H1 (cell line): ENCODE measurements around the gene COL11A2. TPM values are rescaled to one million over a fixed set of nuclear protein-coding genes. Genes with fewer than 3 reads are reported as not detected.

Experiments used
- CTCF ChIA-PET: fragments of 300-600 bp; sonication (Branson Sonifier 250); formaldehyde crosslinking; loops from one replicate; lab custom pipeline; 2021; ENCODE audit not compliant: partially characterized antibody; lab: Charles Lee
- POLR2A ChIA-PET: fragments of 300-600 bp; sonication (Branson Sonifier 250); formaldehyde crosslinking; loops from one replicate; lab custom pipeline; 2021; ENCODE audit warnings: inconsistent platforms; ENCODE audit not compliant: partially characterized antibody; lab: Charles Lee
- DNase-seq, 2 experiments: peaks; one replicate each; pipeline versions ENCODE4 v3.0.0 to v3.0.0-alpha.2; 2010 to 2022; ENCODE audit warnings: low spot score in 2 of 2, low read depth in 1 of 2, mixed read lengths in 1 of 2
- FAIRE-seq: peaks from 2 replicates; lab custom pipeline; 2011; peaks lifted over from hg19 to GRCh38; lab: Jason Lieb, UNC
- H2AFZ ChIP-seq: 2 replicates; pipeline ENCODE4 v1.8.1; 2012; ENCODE audit warnings: low read length, inconsistent platforms
- H2AK5ac ChIP-seq: 2 replicates; pipeline ENCODE4 v1.6.1; 2013; ENCODE audit warnings: low read depth, low read length
- H2BK120ac ChIP-seq: replicated peaks from 2 replicates; pipeline ENCODE3; 2013; ENCODE audit warnings: low read depth, low read length, inconsistent platforms
- H2BK12ac ChIP-seq: 2 replicates; pipeline ENCODE4 v1.6.1; 2013; ENCODE audit warnings: low read depth, low read length
- H2BK15ac ChIP-seq: 2 replicates; pipeline ENCODE4 v1.6.1; 2013; ENCODE audit warnings: low read length
- H2BK20ac ChIP-seq: 2 replicates; pipeline ENCODE4 v1.6.1; 2013; ENCODE audit warnings: low read length
- H2BK5ac ChIP-seq: 2 replicates; pipeline ENCODE4 v1.6.1; 2013; ENCODE audit warnings: low read depth, low read length
- H3K14ac ChIP-seq: 2 replicates; pipeline ENCODE4 v1.6.1; 2013; ENCODE audit warnings: inconsistent platforms; ENCODE audit not compliant: insufficient read length
- H3K18ac ChIP-seq: 2 replicates; pipeline ENCODE4 v1.6.1; 2013; ENCODE audit warnings: low read length; ENCODE audit errors: extremely low read depth
- H3K23ac ChIP-seq: 2 replicates; pipeline ENCODE4 v1.6.1; 2013; ENCODE audit warnings: inconsistent platforms; ENCODE audit not compliant: insufficient read length
- H3K23me2 ChIP-seq: 2 replicates; pipeline ENCODE4 v1.6.1; 2013; ENCODE audit warnings: low read depth, low read length
- H3K27ac ChIP-seq: 2 replicates; pipeline ENCODE4 v1.6.1; 2011; ENCODE audit warnings: low read depth, low read length, inconsistent platforms
- H3K27me3 ChIP-seq, 4 experiments: replicated peaks in 1 of 4; 1 replicate in 1 of 4; 2 replicates in 3 of 4; pipeline versions ENCODE4 v1.6.1 to v1.8.1; 2011 to 2013; ENCODE audit warnings: low read length in 3 of 4, mild to moderate bottlenecking in 3 of 4, inconsistent platforms in 2 of 4, mixed read lengths in 2 of 4, moderate library complexity in 1 of 4; ENCODE audit not compliant: control insufficient read depth in 3 of 4, insufficient read depth in 3 of 4; ENCODE audit errors: extremely low read depth in 1 of 4
- H3K36me3 ChIP-seq, 4 experiments: 2 replicates each; pipeline versions ENCODE4 v1.6.1 to v1.8.1; 2011 to 2013; ENCODE audit warnings: mild to moderate bottlenecking in 4 of 4, low read length in 3 of 4, moderate library complexity in 2 of 4, control low read depth in 1 of 4, inconsistent platforms in 1 of 4; ENCODE audit not compliant: insufficient read depth in 4 of 4, control insufficient read depth in 2 of 4
- H3K4ac ChIP-seq: replicated peaks from 2 replicates; pipeline ENCODE3; 2013; ENCODE audit warnings: low read length, low read depth, mixed read lengths, inconsistent platforms; ENCODE audit not compliant: insufficient read length
- H3K4me1 ChIP-seq, 4 experiments: replicated peaks in 1 of 4; 1 replicate in 1 of 4; 2 replicates in 3 of 4; pipeline versions ENCODE4 v1.6.1 to v1.8.1; 2011 to 2013; ENCODE audit warnings: low read length in 3 of 4, inconsistent platforms in 2 of 4, mixed read lengths in 1 of 4; ENCODE audit not compliant: insufficient read depth in 4 of 4, control insufficient read depth in 3 of 4
- H3K4me2 ChIP-seq, 2 experiments: 2 replicates each; pipeline versions ENCODE4 v1.6.1 to v1.8.1; 2011 to 2013; ENCODE audit warnings: low read depth in 2 of 2, low read length in 2 of 2, control low read depth in 1 of 2, inconsistent platforms in 1 of 2, mild to moderate bottlenecking in 1 of 2; ENCODE audit not compliant: insufficient read depth in 1 of 2
- H3K4me3 ChIP-seq, 4 experiments: fragments of 200-600, 300-600 bp in 1 of 4; sonication (generic), shearing (Covaris generic), sonication (Bioruptor Twin) in 1 of 4; 2 replicates each; pipeline versions ENCODE4 v1.5.1 to v1.8.1; 2011 to 2016; ENCODE audit warnings: low read length in 4 of 4, low read depth in 3 of 4, control low read depth in 2 of 4, inconsistent platforms in 2 of 4, mild to moderate bottlenecking in 2 of 4, mixed read lengths in 1 of 4, moderate library complexity in 1 of 4; ENCODE audit not compliant: insufficient read depth in 2 of 4; ENCODE audit errors: extremely low read depth in 1 of 4
- H3K56ac ChIP-seq: replicated peaks from 2 replicates; pipeline ENCODE3; 2013; ENCODE audit warnings: low read depth, mild to moderate bottlenecking, mixed read lengths, low read length, inconsistent platforms; ENCODE audit not compliant: insufficient read length
- H3K79me1 ChIP-seq: 2 replicates; pipeline ENCODE4 v1.6.1; 2013; ENCODE audit warnings: low read depth, low read length, control low read depth
- H3K79me2 ChIP-seq, 2 experiments: 2 replicates each; pipeline versions ENCODE4 v1.6.1 to v1.8.1; 2012 to 2013; ENCODE audit warnings: low read length in 2 of 2, mild to moderate bottlenecking in 2 of 2, inconsistent platforms in 1 of 2; ENCODE audit not compliant: insufficient read depth in 2 of 2, control insufficient read depth in 1 of 2
- H3K9ac ChIP-seq, 4 experiments: replicated peaks in 1 of 4; 1 replicate in 1 of 4; 2 replicates in 3 of 4; pipeline versions ENCODE4 v1.6.1 to v1.8.1; 2011 to 2013; ENCODE audit warnings: low read depth in 3 of 4, low read length in 3 of 4, control low read depth in 2 of 4, mild to moderate bottlenecking in 2 of 4, moderate library complexity in 2 of 4, inconsistent platforms in 1 of 4; ENCODE audit errors: extremely low read depth in 1 of 4
- H3K9me3 ChIP-seq, 2 experiments: 2 replicates each; pipeline versions ENCODE4 v1.6.1 to v1.8.1; 2012 to 2013; ENCODE audit warnings: mild to moderate bottlenecking in 2 of 2, moderate library complexity in 2 of 2, control low read depth in 1 of 2, inconsistent platforms in 1 of 2, low read depth in 1 of 2, low read length in 1 of 2, mixed read lengths in 1 of 2; ENCODE audit not compliant: insufficient read depth in 2 of 2
- H4K20me1 ChIP-seq, 2 experiments: replicated peaks in 1 of 2; 2 replicates each; pipeline versions ENCODE3 to v1.8.1; 2011 to 2013; ENCODE audit warnings: inconsistent platforms in 2 of 2, low read length in 2 of 2, mild to moderate bottlenecking in 1 of 2; ENCODE audit not compliant: insufficient read depth in 2 of 2, control insufficient read depth in 1 of 2
- H4K5ac ChIP-seq: 2 replicates; pipeline ENCODE4 v1.6.1; 2013; ENCODE audit warnings: low read length, low read depth, mixed read lengths, inconsistent platforms; ENCODE audit not compliant: insufficient read length
- H4K8ac ChIP-seq: 2 replicates; pipeline ENCODE4 v1.8.0; 2013; ENCODE audit warnings: mild to moderate bottlenecking, moderate library complexity, low read length, inconsistent platforms; ENCODE audit not compliant: insufficient read depth; ENCODE audit errors: extremely low read depth
- H4K91ac ChIP-seq: replicated peaks from 2 replicates; pipeline ENCODE3; 2013; ENCODE audit warnings: low read length, mixed read lengths, inconsistent platforms; ENCODE audit not compliant: insufficient read length
- CTCF ChIP-seq, 3 experiments: IDR thresholded peaks; 1 replicate in 2 of 3; 2 replicates in 1 of 3; pipeline versions ENCODE4 v1.5.1 to v1.6.1; 2011; ENCODE audit warnings: low read length in 3 of 3, mild to moderate bottlenecking in 3 of 3, inconsistent platforms in 2 of 3, low read depth in 1 of 3, moderate library complexity in 1 of 3; ENCODE audit not compliant: insufficient read depth in 1 of 3; ENCODE audit errors: control extremely low read depth in 1 of 3
- RXRA ChIP-seq: IDR thresholded peaks from 2 replicates; pipeline ENCODE4 v1.6.1; 2011; ENCODE audit warnings: low read depth, mild to moderate bottlenecking, low read length, moderate library complexity; ENCODE audit not compliant: insufficient read depth
- YY1 ChIP-seq: IDR thresholded peaks from 2 replicates; pipeline ENCODE4 v1.6.1; 2011; ENCODE audit warnings: low read depth, mild to moderate bottlenecking, low read length
- WGBS, 2 experiments: shearing (Covaris generic) in 1 of 2; methylation state at CpG; one replicate each; pipeline versions ENCODE4 v1.1.6 to v1.1.7; 2013 to 2015; ENCODE audit warnings: low lambda C conversion rate in 2 of 2, mixed read lengths in 2 of 2, inconsistent platforms in 1 of 2, low coverage in 1 of 2, missing lambda C conversion rate in 1 of 2; ENCODE audit not compliant: insufficient replicate concordance in 2 of 2, insufficient coverage in 1 of 2, insufficient read length in 1 of 2; ENCODE audit errors: extremely low coverage in 1 of 2, missing lambda C conversion rate in 1 of 2; 5-methylcytosine and 5-hydroxymethylcytosine counted together
- polyA plus RNA-seq, 7 experiments: library from polyadenylated mRNA; depleted of rRNA in 3 of 7; stranded (reverse) in 5 of 7; unstranded in 2 of 7; fragments of >200 nt in 5 of 7; fragments of 200-250 nt in 2 of 7; gene quantifications; 1 replicate in 5 of 7; 2 replicates in 1 of 7; 4 replicates in 1 of 7; pipeline versions ENCODE4 v1.2.1 to v1.2.3, GENCODE V29; 2011 to 2013; ENCODE audit warnings: missing spikeins in 2 of 7, mixed read lengths in 2 of 7
- total RNA-seq: library from RNA; stranded (reverse); fragmentation: NEBNext Ultra II Directional; extraction: Animal tissue kit (Norgen Biotek cat#: 25700); gene quantifications from 2 replicates; pipeline ENCODE4 v1.2.1, GENCODE V29; 2021

Gene COL11A2
- total and polyA plus RNA-seq, 2 of the 8 experiments (the other 6 are each of a cell fraction or from before 2014, with no cell fraction given), result 2.8 to 3.8 TPM

DNA sequence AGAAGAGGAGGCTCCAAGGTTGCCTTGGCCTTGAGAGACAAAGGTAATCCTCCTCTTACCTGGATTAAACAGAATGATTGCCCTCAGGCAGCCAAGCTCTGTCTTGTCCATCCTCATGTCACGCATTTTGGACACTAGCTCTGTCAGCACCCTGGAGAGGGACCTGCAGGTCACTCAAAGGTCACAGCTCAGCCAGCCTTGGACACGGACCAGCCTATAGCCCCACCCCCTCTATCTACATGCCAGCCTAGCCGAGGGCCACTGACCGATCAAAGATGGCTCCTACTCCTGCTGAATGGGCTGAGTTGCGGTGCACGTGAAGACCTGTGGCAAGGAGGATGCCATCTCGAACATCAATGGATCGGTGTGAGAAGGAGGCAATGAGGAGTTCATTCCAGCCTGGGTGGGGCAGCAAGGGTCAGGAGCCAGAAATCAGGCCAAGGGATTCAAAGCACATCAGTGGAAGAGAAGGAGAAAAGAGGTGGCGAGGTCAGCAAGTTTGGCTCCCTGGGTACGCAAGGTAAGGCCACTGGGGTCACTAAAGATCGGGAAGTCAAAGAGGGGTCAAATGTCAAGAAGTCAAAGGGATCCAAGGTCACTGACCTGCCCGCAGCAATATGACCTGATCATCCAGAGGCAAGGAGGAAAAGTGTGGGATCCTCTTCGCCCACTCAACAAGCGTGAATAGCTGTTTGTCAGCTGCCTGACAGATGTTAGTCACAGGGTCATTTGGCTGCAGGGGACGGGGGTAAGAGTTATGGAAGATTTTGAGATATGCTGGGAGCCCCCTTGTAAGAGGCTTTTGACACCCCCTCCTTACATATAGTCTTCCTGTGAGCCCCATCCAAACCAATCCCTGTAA, 3.3 kb upstream of the COL11A2 start:
- no peak for DNase-seq
- 91% methylated on average over 15 of the region's 15 CpGs; no CpG with 5 or more reads in 1 of the 2 experiments for WGBS, 2 experiments
- CTCF ChIA-PET, result interaction anchor here (1.0 to 3.5 kb wide), 16 partner anchors 9 to 195 kb away, joined by 3 to 17 read pairs (median 4); no protein-coding TSS in a partner anchor

More for the DNA sequence above, 3.3 kb upstream of the COL11A2 start:
- POLR2A ChIA-PET, result interaction anchor here (0.6 to 1.4 kb wide), 4 partner anchors 53 to 224 kb away, joined by 3 to 4 read pairs (median 3); partner anchors contain the start of genes RPS18 and VPS52
- TF ChIP-seq RXRA, result 0 out of 2 replicates have a peak, but pooled peaks have one; percentile 66
- no peak for TF ChIP-seq CTCF (IDR thresholded peaks at IDR 0.05; ENCODE audit: control extremely low read depth in 1 of 3, insufficient read depth in 1 of 3, low read depth in 1 of 3, low read length in 3 of 3)
- 0 out of 2 replicates have a peak, but pooled peaks have one; percentile 14 for TF ChIP-seq YY1
- H2BK5ac ChIP-seq, result no peak overlapping the region
- peaks cover 0 to 5% of the 10 kb centered on the region in 2 experiments for H4K20me1 ChIP-seq
- H3K23ac ChIP-seq, result no peak overlapping the region
- peaks cover 15% of the 10 kb centered on the region for H3K23me2 ChIP-seq
- no peak overlapping the region for H3K4ac ChIP-seq
- H2AK5ac ChIP-seq, result no peak overlapping the region
- FAIRE-seq, result no peak
- H3K4me1 ChIP-seq, result peaks cover 5 to 14% (median 12%) of the 10 kb centered on the region in 4 experiments
- no peak overlapping the region for H3K14ac ChIP-seq
- peaks cover 0 to 5% of the 10 kb centered on the region in 2 experiments; a peak in 2 of 4 replicates for H3K79me2 ChIP-seq
- no peak overlapping the region for H4K8ac ChIP-seq
- H3K36me3 ChIP-seq, result peaks cover 0 to 13% (median 6%) of the 10 kb centered on the region in 4 experiments; a peak in 4 of 8 replicates
- no peak overlapping the region for H2BK12ac ChIP-seq
- H3K4me2 ChIP-seq, result no peak overlapping the region
- no peak overlapping the region for H3K56ac ChIP-seq
- no peak overlapping the region for H3K18ac ChIP-seq
- H3K9me3 ChIP-seq, result no peaks in the 10 kb centered on the region
- no peak overlapping the region for H2BK20ac ChIP-seq
- H3K4me3 ChIP-seq, result no peak overlapping the region
- no peak overlapping the region for H3K9ac ChIP-seq
- no peak overlapping the region for H2BK15ac ChIP-seq
- H3K79me1 ChIP-seq, result no peaks in the 10 kb centered on the region
- H2BK120ac ChIP-seq, result no peak overlapping the region
- H3K27ac ChIP-seq, result no peak overlapping the region
- H3K27me3 ChIP-seq, result peaks cover 0 to 17% (median 15%) of the 10 kb centered on the region in 4 experiments; a peak in 6 of 7 replicates
- no peak overlapping the region for H4K5ac ChIP-seq
- H4K91ac ChIP-seq, result no peak overlapping the region
- no peak overlapping the region for H2AFZ ChIP-seq
